GM18907 (cell line): Measurements from ENCODE around the gene DERA.
A peak's percentile ranks its signal among the peaks of the same experiment; 100 is the strongest.
"Not testable (repeated sequence)": the region's sequence is repeated elsewhere in the genome, so short reads cannot be mapped to it uniquely, and the experiment has no call there.

Source experiments
- ATAC-seq: cut with Tn5 transposase; IDR thresholded peaks from one replicate; pipeline ENCODE4 v1.9.1; 2021; ENCODE audit warnings: mild to moderate bottlenecking, moderate library complexity; ENCODE audit not compliant: unreplicated experiment

Gene DERA

GRCh38 chr12:16057351-16057751, 146.2 kb downstream of the DERA start:
- ATAC-seq, result not testable (repeated sequence)

GRCh38 chr12:16062611-16063010, 151.5 kb downstream of the DERA start:
- ATAC-seq, result no peak

DNA sequence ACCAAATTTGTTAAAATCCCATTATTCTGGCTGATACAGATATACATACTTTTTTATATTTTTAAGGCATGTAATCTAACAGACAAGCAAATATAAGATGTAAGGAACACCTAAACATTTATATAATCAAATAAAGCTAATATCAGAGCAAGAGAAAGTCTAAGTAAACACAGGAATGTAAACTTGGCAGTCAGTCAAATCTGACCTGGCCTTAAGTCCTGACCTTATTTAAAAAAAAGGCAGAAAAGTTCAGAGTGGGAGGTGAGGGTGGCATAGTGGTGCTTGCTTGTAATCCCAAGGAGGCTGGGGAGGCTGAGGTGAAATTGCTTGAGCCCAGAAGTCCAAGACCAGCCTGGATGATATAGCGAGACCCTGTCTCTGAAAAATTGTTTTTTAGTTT, 152.6 kb downstream of the DERA start:
- ATAC-seq, result no peak

DNA sequence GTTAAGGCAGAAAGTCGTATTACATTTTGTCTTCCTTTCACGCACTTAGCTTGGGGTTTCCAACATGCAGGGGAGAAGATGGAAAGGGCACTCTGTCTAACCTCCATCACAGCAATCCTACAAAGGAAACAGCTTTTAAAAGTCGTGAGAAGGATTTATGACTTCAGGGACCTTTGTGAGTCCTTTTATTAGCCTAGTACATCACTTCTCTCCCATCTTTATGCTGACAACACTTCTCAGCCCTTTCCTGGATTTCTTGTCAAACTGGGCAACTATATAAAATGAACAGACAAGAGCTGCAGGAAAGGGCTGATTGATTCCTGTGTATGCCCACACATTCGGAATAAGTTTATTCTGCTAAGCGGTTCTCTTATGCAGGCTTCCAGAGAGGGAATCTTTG, 159.0 kb downstream of the DERA start:
- ATAC-seq, result no peak

DNA sequence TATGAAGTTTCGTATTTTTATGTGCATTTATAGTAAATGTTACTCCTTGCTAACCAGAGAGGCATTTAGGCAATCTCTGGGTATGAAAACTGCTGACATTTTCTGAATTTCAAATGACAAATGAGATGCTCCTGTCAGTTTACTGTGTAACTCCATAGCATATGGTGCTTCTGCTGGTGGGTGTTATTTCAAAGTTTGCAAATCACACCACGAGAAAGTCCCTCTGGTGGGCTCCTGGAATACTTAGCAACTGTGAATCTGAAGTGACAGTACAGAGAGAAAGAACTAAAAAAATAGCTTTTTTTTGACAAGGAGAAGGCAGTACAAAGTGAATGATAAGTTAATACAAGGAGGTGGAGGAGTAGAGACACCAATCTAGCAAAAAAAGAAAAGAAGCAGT, 161.5 kb downstream of the DERA start:
- no peak for ATAC-seq

- ATAC-seq, result no peak
These were observed 163.8 kb downstream of the DERA start for GRCh38 chr12:16074894-16075293.

- no peak for ATAC-seq
These were observed 164.8 kb downstream of the DERA start for GRCh38 chr12:16075887-16076286.

DNA sequence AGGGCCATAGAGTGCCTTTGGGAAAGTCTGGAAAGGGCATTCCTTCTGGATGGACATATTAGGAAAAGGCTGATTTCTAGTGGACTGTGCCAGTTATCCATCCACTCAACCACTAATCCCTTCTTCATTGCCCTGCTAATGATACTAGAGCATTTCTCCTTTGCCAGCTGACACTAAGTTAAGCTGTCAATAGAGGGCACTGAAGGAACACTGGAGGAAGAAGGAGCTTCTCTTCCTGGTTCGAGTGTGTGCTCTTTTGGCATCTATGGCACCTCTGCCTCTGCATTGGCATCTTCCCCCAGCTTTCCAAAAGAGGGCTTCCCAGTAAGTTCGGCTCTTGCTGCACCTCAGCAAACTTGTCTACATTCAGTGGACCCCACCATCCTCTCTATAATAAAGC, 165.4 kb downstream of the DERA start:
- peak; percentile 93 for ATAC-seq

DNA sequence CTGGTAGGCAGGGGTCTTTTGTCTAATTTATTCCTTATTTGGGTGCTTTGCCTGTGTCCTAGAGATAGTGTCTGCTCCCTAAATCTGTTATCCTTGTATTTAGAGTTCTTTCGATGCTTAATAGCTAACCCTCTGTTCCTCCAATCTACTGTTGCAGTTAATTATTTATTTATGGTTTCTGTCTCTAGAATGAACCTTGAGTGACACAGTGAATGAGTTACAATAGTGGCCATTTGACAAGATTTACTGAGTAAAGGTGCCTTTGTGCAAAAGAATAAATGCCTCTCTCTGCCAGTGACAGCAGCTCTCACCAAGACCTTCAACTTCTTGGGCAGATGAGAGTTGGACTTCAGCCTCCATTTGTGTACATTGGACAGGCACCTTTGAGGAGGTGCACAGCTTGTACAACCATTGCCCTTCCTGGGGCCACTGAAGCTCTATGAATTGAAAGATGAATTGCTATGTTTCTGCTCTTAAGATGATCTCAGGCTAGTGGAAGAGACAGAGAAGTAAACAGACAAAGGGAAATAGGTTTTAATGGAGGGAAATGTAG, 165.9 kb downstream of the DERA start:
- peak; percentile 72 for ATAC-seq

GRCh38 chr12:16086462-16086861, 175.3 kb downstream of the DERA start:
- no peak for ATAC-seq

DNA sequence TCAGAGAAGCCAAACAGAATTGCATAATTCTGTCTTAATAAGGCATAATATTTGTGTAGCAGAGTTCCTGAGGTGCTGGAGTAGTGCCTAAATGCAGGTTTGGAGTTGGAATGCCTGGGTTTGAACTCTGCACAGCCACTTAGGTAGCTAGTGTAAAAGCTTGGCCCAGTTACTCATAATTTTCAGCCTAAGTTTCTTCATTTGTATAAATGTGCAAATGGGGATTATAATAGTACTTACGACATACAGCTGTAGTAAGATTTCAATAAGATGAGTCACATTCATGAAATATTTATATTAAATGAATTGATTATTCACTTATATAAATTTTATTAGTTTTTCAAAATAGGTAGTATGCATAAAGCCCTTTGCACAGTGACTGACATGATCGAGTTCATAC, 175.8 kb downstream of the DERA start:
- no peak for ATAC-seq
